Stimulated activated CD4-positive, alpha-beta T cell treated with anti-CD3 and anti-CD28 coated beads, Interleukin-4, amount 100 ng/mL, for 48 hours (primary cell): Measurements from ENCODE around the gene KCNQ5.

Experiments
- DNase-seq, 2 donors: peaks; one replicate each; pipeline ENCODE4 v3.0.0-alpha.2; 2020; ENCODE audit warnings: low read depth in 2 of 2

Gene KCNQ5

DNA sequence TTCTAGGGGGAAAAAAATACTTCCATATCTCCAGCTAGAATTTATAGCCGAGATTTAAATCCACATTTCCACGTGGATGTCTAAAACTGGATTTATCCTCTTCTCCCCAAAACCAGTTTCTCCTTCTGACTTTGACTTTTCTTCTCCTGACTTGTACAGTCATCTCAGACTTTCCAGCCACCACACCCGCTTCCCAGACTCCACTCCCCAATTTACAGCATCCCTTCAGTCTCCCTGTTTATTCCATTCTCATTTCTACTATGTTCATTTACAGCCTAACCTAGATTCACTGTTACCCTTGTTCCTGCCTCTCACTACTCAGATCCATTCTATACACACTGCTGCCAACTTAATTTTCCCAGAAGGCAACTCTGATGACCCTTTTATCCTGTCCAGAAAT is 378.6 kb downstream of the KCNQ5 start:
- no peak for DNase-seq

DNA sequence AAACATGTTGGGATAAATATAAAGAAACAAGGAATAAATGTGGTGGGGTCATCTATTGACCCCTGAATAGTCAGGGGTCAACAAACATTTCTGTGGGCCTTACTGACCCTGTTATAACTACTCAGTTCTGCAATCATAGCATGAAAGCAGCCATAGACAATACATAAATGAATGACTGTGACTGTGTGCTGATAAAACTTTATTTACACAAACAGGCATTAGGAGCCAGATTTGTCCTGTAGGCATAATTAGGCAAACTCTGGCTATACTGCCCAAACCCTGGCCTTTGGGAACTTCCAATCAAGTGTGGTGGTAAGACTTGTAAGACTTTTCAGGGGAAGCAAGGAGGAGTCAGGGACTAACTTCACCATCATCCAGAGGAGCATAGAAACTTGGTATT is 380.7 kb downstream of the KCNQ5 start:
- DNase-seq: no peak

DNA sequence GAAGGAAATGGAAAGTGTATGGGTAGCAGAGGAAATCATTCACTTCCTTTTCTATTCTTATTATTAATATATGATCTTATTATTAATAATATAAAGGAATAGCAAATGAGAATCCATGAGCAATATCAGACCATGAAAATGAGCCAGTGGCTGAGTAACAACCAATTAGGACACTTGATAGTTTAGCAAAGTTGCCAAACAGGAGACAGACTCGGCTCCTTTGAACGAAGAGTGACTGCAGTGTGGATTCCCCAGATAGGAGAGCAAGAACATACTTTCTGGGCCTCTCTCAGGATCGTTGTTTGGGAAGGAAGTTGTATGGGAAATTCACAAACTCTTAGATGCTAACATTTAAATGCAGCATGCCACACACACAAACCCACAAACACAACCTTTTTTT is 381.4 kb downstream of the KCNQ5 start:
- DNase-seq: no peak

DNA sequence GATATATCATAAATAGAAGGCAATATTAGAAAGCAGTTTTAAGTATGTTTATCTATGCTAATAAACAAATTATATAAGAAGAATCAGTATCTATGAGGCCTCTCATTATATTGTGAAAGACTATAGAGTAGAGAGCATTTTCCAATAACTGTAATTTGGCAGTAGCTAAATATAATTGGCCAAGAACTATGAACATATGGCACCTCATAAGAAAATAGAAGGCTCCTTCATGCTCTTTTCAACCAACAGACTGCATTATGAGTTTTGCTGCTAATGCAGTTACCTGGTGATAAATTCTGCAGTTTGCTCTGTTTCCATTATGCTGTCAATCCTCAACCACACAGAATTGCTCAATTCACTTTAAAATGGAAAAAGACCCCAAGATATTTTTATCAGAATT is 382.4 kb downstream of the KCNQ5 start:
- DNase-seq: no peak

DNA sequence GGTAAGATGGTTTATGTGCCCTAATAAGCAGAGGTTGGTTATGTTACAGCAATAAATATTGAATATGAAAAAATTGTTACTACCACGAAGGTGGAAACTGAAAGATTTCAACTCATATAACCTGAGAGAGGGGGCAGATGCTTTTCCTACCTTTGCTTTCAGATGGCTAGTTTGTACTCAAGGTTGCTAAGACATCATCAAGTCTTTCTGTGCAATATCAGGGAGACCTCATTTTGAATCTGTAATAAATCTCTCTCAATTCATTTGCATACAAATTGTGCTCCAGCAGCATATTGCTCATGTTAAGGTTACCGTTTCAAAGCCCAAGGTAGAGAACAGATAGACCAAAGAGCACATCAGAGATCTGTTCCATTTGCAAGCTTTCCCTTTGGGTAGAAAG is 383.0 kb downstream of the KCNQ5 start:
- no peak for DNase-seq

DNA sequence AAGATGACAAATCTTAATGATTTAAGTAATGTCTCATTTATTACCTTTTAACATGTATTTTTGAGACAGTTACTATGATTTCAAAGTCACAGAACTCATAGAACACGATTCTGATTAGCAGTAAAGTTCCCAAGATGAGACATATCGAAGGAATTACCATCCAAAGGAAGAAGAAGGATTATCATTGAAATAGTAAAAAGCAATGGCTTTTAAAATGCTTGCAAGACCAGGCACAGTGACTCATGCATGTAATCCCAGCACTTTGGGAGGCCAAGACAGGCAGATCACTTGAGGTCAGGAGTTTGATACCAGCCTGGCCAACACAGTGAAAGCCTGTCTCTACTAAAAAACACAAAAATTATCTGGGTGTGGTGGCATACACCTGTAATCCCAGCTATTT is 384.3 kb downstream of the KCNQ5 start:
- DNase-seq: no peak

DNA sequence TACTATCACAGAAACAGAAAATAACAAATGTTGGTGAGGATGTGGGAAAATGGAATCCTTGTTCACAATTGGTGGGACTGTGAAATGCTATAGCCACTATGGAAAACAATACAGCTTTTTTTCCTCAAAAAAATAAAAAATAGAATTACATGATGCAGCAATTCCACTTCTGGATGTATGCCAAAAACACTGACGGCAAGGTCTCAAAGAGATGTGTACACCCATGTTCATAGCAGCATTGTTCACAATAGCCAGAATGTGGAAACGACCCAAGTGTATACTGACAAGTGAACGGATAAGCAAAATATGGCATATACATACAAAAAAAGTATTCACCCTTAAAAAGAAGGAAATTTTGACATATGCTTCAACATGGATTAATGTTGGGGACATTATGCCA is 390.1 kb downstream of the KCNQ5 start:
- no peak for DNase-seq

DNA sequence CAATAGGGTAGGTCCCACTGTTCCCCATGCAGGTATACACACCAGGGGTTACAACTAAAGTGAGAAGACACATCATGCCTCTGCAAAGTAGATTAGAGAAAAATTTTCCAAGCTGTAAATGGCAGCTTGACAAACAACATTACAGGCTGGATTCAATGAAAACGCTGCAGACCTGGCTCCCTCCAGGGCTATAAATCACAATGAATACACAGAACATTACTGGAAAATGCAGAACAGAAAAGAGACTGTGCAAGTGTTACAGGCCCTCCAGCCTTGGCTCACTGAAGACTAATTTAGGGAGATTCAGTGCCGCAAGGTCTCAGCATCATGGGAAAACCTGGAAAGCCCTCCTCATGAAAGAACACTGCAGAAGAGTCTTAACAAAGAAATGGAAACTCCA is 395.6 kb downstream of the KCNQ5 start:
- DNase-seq: no peak

DNA sequence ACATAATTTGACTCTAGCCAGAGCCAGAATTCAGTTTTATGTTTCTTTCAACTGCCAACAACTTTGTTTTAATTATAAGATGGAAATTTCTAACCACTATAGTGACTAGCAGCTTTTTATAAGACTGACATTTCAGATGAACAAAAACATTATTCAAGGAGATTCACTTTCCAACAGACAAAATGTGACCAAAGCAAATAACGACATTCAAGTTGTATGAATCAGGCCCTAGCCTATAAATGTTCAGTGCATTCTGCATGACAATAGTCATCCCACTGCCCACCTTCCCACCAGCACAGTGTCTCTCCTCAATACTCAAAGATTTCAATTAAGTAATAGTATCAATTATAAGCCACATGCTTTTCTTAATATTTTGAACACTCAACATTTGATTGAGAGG is 402.7 kb downstream of the KCNQ5 start:
- no peak for DNase-seq

DNA sequence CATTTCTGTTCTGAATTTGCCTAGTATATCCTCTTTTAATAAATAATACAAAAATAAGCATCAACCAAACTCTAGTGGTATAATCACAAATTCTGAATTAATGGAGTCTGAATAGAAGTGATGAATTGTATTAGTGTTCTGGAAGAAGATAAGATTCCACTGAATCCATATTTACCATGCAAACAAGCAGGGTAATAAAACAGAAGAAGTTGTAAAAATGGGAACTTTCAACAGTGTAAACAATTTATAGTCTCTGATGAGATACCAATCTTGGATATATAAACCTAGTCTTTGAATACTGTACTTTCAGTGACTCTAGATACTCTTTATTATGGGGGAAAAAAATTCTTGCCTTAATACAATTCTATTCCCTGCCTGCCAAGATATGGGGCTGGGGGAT is 405.8 kb downstream of the KCNQ5 start:
- no peak for DNase-seq

DNA sequence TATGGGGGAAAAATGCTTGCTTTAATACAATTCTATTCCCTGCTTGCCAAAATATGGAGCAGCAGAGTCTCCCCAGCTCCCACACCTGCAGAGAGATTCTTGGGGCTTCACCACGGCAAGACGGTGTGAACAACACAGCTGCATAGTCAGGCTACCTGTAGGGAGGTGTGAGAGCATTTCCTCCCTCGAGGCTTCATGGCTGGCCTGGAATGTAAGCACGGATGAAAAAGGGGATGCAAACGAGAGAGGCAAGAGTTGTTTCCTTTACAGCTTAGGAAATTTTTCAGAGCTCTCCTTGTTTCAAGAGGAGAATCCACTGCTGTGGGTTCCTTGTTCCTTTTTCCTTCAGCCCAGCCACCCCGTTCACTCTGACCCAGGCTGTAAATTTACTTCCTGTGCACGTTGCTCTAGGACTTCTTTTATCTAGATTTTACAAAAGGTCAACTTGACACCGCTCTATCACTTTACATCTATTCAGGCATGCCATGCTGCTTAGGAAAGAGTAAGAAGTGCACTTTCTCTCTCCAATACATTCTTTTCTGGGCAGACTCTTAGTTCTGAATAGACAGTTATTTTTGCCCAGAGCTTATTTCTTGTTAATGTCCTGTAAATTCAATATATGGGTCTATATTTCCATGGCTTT is 406.4 kb downstream of the KCNQ5 start:
- no peak for DNase-seq

DNA sequence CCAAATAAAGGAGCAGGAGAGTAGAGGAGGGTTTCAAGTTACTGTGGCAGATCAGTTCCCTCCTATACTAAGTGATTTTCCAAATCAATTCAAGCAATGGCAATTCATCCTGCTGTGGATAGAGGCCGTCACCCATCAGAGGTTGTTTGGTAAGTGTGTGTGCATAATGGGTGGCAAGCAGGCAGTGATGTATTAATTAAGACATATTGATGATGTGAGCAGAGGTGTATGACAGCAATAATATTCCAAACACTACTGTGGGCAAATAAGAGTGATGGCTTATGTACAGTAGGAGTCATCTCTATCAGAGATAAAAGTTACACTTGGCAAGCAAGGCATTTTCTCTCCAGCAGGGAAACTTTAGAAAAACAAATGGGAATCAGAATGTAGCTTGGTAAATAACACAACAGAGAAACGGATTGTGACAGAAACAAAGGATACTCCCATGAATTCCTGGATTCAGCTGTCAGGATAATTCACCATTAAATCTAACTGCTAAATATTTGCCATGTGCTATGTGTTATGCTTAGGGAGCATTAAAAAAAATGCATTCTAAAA is 407.1 kb downstream of the KCNQ5 start:
- DNase-seq: no peak

DNA sequence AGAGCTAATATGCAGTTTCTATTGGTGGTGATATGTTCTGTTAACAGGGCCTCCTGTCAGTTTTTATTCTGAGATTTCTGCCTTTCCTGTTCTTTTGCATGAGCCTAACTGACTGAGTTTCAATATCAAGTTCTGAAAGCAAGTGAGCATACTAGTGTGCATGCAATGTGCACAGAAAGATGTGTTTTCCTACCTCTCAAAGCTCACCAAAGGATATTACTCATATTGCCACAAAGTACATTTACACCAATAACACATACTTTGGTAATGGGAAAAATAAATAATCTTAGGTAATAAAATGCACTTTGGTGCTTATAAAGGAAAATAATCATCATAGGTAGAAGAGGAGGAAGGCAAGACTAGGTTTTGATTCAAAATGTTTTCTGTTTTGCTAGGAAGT is 408.4 kb downstream of the KCNQ5 start:
- no peak for DNase-seq

DNA sequence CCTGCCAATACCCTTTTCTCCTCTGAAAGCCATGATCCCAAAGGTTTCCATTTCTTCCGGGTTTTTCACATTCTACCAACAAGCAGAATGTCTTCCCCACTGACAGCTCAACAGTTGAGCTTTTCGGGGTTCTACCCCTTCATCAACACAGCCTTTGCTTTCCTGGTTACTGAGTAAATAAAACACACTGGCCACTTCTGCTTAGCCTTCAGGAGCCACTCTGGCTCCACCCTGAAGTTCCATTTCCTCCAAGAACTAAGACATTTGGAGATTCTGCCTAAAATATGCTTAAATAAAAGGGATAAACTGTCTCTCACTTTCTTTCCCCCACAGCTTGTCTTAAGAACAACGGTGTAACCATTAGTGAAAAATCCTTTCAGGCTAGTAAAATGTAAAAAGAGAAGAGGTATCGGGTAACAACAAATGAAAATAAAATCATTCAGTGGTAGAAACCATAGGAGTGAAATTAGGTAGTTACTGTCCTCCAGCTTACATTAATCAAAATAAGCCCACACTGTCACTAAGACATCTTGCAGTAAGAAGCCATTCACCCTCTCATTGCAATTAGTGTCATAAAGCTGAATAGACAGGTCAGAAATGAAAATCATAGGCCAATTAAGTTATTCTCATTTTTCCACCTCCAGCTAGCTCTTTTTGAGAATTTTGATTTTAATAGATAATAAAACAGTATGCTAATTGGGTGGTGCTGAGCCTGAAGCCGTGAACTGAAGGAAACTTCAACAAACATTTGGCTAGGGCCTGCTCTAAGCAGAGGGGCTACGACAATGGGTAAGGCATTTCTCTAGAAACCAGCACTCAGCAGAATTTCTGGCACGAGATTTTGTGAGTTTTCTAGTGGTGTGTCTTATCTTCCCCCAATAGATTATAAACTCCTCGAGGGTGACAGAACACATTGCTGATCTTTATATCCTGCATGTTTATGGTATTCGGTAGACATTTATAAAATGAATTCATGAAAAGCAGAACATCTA is 409.2 kb downstream of the KCNQ5 start:
- no peak for DNase-seq

DNA sequence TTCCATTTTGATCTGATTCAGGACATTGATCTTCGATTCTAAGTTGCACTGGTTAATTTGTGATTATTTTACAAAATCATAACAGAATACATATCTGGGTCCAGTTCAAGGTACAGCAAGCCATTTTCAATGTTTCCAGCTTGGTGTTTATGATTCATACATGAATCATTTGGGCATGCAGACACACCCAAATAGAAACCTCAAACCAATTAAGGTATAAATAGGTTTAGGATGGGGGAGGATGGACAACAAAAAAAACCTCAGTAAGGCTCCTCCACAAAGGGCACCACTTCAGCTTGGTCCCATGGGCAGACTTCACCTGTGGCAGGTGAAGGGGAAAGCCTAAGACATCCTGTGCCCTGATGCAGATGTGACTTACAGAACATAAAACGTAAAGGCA is 410.7 kb downstream of the KCNQ5 start:
- no peak for DNase-seq

DNA sequence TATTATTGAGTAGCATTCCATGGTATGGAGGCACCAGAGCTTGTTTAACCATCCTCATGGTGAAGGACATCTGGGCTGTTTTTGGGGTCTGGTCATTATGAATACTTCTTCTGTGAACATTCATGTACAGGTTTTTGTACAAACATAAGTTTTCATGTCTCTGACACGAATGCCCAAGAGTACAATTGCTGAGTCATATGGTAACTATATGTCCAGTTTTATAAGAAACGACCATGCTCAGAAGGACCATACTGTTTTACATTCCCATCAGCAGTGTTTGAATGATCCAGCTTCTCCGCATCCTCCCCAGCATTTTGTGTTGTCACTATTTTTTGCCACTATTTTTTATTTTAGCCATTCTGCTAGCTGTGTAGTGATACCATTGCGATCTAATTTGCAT is 414.8 kb downstream of the KCNQ5 start:
- no peak for DNase-seq

DNA sequence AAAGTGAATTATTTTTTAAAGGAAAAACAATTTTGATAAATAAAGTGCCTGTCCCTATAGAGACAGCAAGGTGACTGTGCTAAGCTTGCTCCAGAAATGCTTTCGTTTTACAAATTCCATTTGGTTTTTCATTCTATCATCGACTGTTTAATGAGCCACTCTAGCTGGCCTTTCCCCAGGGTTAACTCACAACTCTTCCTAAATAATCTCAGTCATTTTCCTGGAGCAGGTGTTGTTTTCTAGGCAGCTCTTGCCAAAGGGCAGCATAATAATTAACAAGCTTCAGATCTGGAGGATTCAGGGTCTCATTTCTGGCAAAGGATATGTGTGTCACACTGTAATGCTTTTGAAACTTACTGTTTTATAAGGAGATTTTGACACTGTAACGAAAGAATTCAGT is 419.2 kb downstream of the KCNQ5 start:
- no peak for DNase-seq

DNA sequence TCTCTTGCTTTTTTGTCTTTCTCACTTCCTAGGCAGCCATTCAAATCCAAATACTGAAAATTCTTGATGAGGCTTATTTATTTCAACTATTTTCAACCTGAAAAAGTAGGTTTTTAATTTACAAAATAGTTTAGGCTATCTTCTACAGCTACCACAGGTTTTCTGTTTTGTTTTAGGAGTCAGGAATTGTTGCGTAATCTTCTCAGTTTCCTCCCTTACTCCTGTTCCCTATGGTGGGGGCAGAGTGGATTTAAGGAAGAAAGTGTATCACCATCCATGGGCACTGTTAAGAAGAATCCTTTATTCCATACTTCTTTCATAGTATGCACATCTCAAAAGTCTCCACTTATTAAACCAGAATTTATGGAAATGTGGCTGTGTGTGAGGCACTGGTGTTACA is 421.0 kb downstream of the KCNQ5 start:
- DNase-seq: no peak

DNA sequence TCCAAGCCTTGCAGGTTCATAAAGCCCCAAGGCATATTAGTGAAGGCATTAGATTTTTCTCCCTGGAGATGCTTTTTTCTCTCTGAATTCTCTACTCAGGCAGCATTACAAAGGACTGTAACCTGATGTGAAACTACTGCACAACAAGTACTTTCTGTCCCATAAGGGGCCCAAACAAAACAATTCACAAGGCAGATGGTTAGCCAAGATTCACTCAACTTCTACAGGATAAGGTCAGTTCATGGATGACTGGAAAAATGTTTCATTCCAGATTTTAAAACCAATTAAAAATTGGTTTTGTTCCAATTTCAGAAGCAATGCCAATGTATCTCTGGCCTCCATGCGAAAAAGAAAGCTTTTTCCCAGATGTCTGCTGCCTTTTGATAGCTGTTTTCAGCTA is 421.6 kb downstream of the KCNQ5 start:
- no peak for DNase-seq

DNA sequence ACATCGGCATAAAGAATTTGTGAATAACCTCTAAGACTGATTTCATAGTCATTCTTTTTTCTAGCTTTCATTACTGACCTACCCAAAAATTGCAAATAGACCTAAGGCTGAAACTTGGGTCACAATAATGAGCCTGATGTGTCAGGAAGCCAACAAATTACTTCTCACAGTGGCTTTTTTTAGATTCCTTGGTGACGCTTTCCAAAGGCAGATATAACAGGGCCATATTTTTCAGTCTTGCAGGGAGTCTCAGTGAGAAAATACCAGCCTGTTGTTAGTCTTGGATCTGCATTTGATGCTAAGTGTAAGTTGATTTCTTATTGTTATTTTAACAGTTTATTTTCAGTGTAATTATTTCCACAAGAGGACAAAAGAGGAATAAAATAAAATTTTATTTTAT is 423.7 kb downstream of the KCNQ5 start:
- DNase-seq: no peak

DNA sequence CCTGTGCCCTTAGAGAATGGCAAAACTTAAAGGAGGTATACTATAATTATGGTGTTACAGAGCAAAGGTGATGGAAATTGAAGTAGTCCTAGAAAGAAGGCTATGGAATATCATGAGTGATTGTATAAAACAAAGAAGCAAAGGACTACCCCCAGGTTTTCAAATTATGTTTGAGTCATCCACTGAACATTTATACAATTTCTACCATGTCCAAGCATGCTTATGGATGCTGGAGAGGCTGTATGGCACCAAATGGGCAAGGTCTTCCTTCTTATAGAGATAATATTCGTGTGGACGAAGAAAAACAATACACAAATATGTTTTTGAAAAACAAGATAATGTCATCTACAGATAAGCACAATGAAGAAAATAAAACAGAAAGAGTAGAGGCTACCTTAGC is 425.9 kb downstream of the KCNQ5 start:
- no peak for DNase-seq

DNA sequence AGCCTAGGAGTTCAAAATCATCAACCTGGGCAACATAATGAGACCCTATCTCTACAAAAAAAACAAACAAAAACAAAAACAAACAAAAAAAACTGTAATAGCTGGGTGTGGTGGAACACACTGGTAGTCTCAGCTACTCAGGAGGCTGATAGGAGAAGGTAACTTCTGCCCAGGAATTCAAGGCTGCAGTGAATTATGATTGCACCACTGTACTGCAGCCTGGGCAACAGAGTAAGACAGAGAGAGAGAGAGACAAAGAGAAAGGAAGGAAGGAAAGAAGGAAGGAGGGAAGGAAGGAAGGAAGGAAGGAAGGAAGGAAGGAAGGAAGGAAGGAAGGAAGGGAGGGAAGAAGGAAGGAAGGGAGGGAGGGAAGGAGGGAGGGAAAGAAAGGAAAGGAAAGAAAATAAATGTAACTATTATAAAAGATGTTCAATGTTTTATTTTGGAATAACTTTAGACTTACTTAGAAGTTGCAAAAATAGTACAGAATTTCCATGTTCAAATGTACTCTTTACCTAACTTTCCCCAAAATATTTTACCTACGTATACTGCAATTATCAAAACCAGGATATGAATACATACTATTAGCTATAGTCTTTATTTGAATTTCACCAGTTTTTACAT is 428.2 kb downstream of the KCNQ5 start:
- no peak for DNase-seq

DNA sequence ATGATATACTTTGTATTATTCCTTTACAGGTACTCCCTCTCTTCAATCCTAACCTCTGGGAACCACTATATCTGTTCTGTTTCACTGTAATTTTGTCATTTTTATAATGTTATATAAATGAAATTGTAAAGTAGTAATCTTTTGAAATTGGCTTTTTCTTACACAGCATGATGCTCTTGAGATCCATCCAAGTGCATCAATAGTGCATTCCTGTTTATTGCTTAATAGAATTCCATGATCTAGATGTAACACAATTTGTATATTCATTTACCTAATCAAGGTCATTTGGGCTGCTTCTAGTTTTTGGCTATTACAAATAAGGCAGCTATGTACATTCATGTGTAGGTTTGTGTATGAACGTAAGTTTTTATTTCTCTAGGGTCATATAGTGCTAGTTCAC is 428.8 kb downstream of the KCNQ5 start:
- no peak for DNase-seq
